GM19372 (cell line): ENCODE measurements around the gene HTT.

Source experiments
- ATAC-seq: cut with Tn5 transposase; IDR thresholded peaks from one replicate; pipeline ENCODE4 v1.9.1; 2021; ENCODE audit warnings: mild to moderate bottlenecking, low read depth, moderate library complexity; ENCODE audit not compliant: unreplicated experiment

HTT gene

GRCh38 chr4:3284734-3285557, 210.5 kb downstream of the HTT start:
- no peak for ATAC-seq

GRCh38 chr4:3285558-3286334, 211.3 kb downstream of the HTT start:
- ATAC-seq: peak; percentile 91

GRCh38 chr4:3286335-3287175, 212.1 kb downstream of the HTT start:
- ATAC-seq: no peak

GRCh38 chr4:3287271-3287971, 212.9 kb downstream of the HTT start:
- no peak for ATAC-seq

- ATAC-seq: no peak
Measured at GRCh38 chr4:3287972-3288570, 213.6 kb downstream of the HTT start.

- ATAC-seq: no peak
Measured at GRCh38 chr4:3288571-3289094, 214.2 kb downstream of the HTT start.

GRCh38 chr4:3290476-3290875, 216.0 kb downstream of the HTT start:
- no peak for ATAC-seq

GRCh38 chr4:3290889-3291321, 216.4 kb downstream of the HTT start:
- no peak for ATAC-seq

GRCh38 chr4:3291411-3291968, 217.0 kb downstream of the HTT start:
- no peak for ATAC-seq

- peak; percentile 14 for ATAC-seq
Measured at GRCh38 chr4:3291969-3292570, 217.6 kb downstream of the HTT start.

- peak; percentile 76 for ATAC-seq
Measured at GRCh38 chr4:3292571-3293400, 218.3 kb downstream of the HTT start, which contains the start of gene RGS12. Gene RGS12, plus strand, starts transcription at chr4:3293021. Its CDS starts 23,150 bp downstream, at chr4:3316171.
